ENCODE measurements around the gene OR52E1. TPM values are rescaled to one million over a fixed set of nuclear protein-coding genes. Genes with fewer than 3 reads are reported as not detected.

OR52E1 gene
- total and polyA plus RNA-seq, 9 of the 15 experiments (the other 6 are each of a cell fraction or from before 2014, with no cell fraction given) = not detected

DNA sequence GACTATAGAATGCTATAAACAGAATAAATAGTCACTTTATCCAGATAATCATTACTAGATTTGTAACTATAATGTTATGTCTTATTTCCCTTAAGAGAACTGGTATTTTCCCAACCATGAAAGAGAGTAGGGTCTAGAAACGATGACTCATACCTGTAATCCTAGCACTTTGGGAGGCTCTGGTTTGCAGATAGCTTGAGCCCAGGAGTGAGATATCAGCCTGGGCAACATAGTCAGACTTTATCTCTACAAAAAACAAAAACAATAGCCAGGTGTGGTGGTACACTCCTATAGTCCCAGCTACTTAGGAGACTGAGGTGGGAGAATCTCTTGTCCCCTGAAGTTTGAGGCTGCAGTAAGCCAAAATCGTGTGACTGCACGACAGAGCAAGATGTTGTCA, 37.9 kb downstream of the OR52E1 start (continued):
- TF ChIP-seq MYC (IDR thresholded peaks at IDR 0.05; ENCODE audit: low read depth, low read length) = no peak
- no peak for TF ChIP-seq MYC (CRISPR knock-in tag; IDR thresholded peaks at IDR 0.05; ENCODE audit: borderline replicate concordance, low read depth)
- no peak for TF ChIP-seq TAF9B (IDR thresholded peaks at IDR 0.05; ENCODE audit: partially characterized antibody)
- no peak for TF ChIP-seq CHD4 (IDR thresholded peaks at IDR 0.05; ENCODE audit: insufficient read depth, insufficient replicate concordance, low read depth, low read length, poor library complexity, severe bottlenecking)
- peak; percentile 85 for TF ChIP-seq DPF2 (IDR thresholded peaks at IDR 0.05)
- no peak for TF ChIP-seq PHB (CRISPR knock-in tag; IDR thresholded peaks at IDR 0.05)
- peak; percentile 86 for TF ChIP-seq ARID1B (IDR thresholded peaks at IDR 0.05)
- TF ChIP-seq NFE2 (IDR thresholded peaks at IDR 0.05; ENCODE audit: low read depth) = peak; percentile 59
- peak; percentile 95 for TF ChIP-seq SOX6 (IDR thresholded peaks at IDR 0.05)
- TF ChIP-seq ETV6 (IDR thresholded peaks at IDR 0.05; ENCODE audit: borderline replicate concordance in 1 of 2, low read depth in 2 of 2, low read length in 1 of 2) = no peak
- TF ChIP-seq ETV6 (CRISPR knock-in tag; IDR thresholded peaks at IDR 0.05; ENCODE audit: borderline replicate concordance) = no peak
- TF ChIP-seq NR2C1 (IDR thresholded peaks at IDR 0.05) = no peak
- no peak for TF ChIP-seq NR2C1 (tag; IDR thresholded peaks at IDR 0.05)
- TF ChIP-seq TFAM (CRISPR knock-in tag; conservative IDR thresholded peaks at IDR 0.05) = no peak
- TF ChIP-seq RBM17 (IDR thresholded peaks at IDR 0.05; ENCODE audit: borderline replicate concordance, low read depth, low read length) = no peak
- 0 out of 2 replicates have a peak, but pooled peaks have one; percentile 19 for TF ChIP-seq MAFF (IDR thresholded peaks at IDR 0.05; ENCODE audit: low read length)
- TF ChIP-seq ZBTB2 (IDR thresholded peaks at IDR 0.05) = 0 out of 2 replicates have a peak, but pooled peaks have one; percentile 49
- TF ChIP-seq STAT5A (IDR thresholded peaks at IDR 0.05; ENCODE audit: borderline replicate concordance, low read length) = peak; percentile 35; the same call in 1 of the 2 replicates
- TF ChIP-seq CTCF (IDR thresholded peaks at IDR 0.05 in 2 of 3, conservative IDR thresholded peaks at IDR 0.05 in 1 of 3; ENCODE audit: insufficient read depth in 2 of 3, low read depth in 1 of 3, low read length in 3 of 3) = no peak
- no peak for TF ChIP-seq ZNF79 (CRISPR knock-in tag; IDR thresholded peaks at IDR 0.05; ENCODE audit: low read depth)
- TF ChIP-seq MTA2 (IDR thresholded peaks at IDR 0.05; ENCODE audit: low read depth) = no peak
- TF ChIP-seq PHB2 (IDR thresholded peaks at IDR 0.05; ENCODE audit: low read depth) = no peak
- TF ChIP-seq RCOR1 (IDR thresholded peaks at IDR 0.05; ENCODE audit: borderline replicate concordance in 1 of 2, low read depth in 2 of 2, low read length in 2 of 2) = peak in 1 of 2 experiments; percentile 77; a peak in 2 of 4 replicates
- no peak for TF ChIP-seq ZNF239 (CRISPR knock-in tag; IDR thresholded peaks at IDR 0.05)
- no peak for TF ChIP-seq ZNF764 (CRISPR knock-in tag; IDR thresholded peaks at IDR 0.05; ENCODE audit: low read depth)
- TF ChIP-seq HDAC2 (IDR thresholded peaks at IDR 0.05) = peak; percentile 58; the same call in 1 of the 2 replicates
- peak; percentile 47; the same call in 1 of the 2 replicates for TF ChIP-seq EP300 (IDR thresholded peaks at IDR 0.05; ENCODE audit: low read length)
- TF ChIP-seq SMAD4 (CRISPR knock-in tag; conservative IDR thresholded peaks at IDR 0.05) = no peak
- 0 out of 2 replicates have a peak, but pooled peaks have one; percentile 32 for TF ChIP-seq NFIC (IDR thresholded peaks at IDR 0.05)
- no peak for TF ChIP-seq NR2F6 (CRISPR knock-in tag; IDR thresholded peaks at IDR 0.05)
- TF ChIP-seq SAFB2 (IDR thresholded peaks at IDR 0.05; ENCODE audit: borderline replicate concordance, low read depth, low read length, severe bottlenecking) = no peak
